Subcutaneous abdominal adipose tissue (tissue), 5 donors: ENCODE data around the gene ADGRL3.
"Not testable (repeated sequence)": the region's sequence is repeated elsewhere in the genome, so short reads cannot be mapped to it uniquely, and the experiment has no call there.

Experiments used
- H3K27ac ChIP-seq: one replicate; pipeline ENCODE4 v1.7.0; 2013; ENCODE audit warnings: low read depth, mild to moderate bottlenecking, inconsistent platforms, low read length, moderate library complexity
- H3K27me3 ChIP-seq, 5 donors: one replicate each; pipeline ENCODE4 v1.7.0; 2013; ENCODE audit warnings: low read length in 5 of 5, inconsistent platforms in 1 of 5; ENCODE audit not compliant: control insufficient read depth in 5 of 5, insufficient read depth in 4 of 5
- H3K36me3 ChIP-seq, 5 donors: one replicate each; pipeline ENCODE4 v1.7.0; 2013; ENCODE audit warnings: low read length in 5 of 5; ENCODE audit not compliant: control insufficient read depth in 5 of 5, insufficient read depth in 5 of 5
- H3K4me1 ChIP-seq, 5 donors: one replicate each; pipeline ENCODE4 v1.7.0; 2013; ENCODE audit warnings: low read length in 5 of 5, mild to moderate bottlenecking in 3 of 5, moderate library complexity in 1 of 5; ENCODE audit not compliant: control insufficient read depth in 5 of 5, insufficient read depth in 5 of 5
- H3K4me3 ChIP-seq, 5 donors: one replicate each; pipeline ENCODE4 v1.7.0; 2013; ENCODE audit warnings: low read length in 5 of 5, low read depth in 1 of 5
- H3K9ac ChIP-seq, 5 donors: one replicate each; pipeline ENCODE4 v1.7.0; 2013; ENCODE audit warnings: low read length in 5 of 5, mild to moderate bottlenecking in 4 of 5, moderate library complexity in 3 of 5
- H3K9me3 ChIP-seq, 5 donors: one replicate each; pipeline ENCODE4 v1.7.0; 2013; ENCODE audit warnings: low read length in 5 of 5; ENCODE audit not compliant: control insufficient read depth in 5 of 5
- donor health status: healthy.
- donor health status: healthy.
- donor health status: healthy.
- donor health status: healthy.
- donor health status: healthy.

ADGRL3 gene

DNA sequence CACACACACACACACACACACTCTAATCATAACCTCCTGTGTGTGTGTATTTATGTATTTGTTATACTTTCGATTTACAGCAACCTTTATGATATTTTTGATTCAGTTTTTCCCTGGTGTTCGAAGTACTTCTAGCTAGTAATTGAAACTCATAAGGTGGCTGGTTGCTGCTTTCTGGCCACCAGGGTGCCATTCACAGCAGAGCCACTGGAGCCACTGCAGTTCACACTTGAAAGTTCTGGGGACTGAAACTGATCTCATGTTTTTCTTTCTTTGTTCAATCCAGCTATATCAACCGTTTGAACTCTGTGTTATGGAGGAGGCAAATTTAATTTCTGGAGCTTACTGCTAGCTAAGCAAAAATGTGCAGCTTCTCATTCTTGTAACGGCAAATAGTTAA is 419.4 kb downstream of the ADGRL3 start:
- H3K9me3 ChIP-seq: no peaks in the 10 kb centered on the region
- no peak overlapping the region for H3K9ac ChIP-seq
- H3K36me3 ChIP-seq: no peaks in the 10 kb centered on the region
- no peak overlapping the region for H3K27ac ChIP-seq
- no peak overlapping the region for H3K4me3 ChIP-seq
- no peaks in the 10 kb centered on the region for H3K27me3 ChIP-seq
- no peaks in the 10 kb centered on the region for H3K4me1 ChIP-seq

DNA sequence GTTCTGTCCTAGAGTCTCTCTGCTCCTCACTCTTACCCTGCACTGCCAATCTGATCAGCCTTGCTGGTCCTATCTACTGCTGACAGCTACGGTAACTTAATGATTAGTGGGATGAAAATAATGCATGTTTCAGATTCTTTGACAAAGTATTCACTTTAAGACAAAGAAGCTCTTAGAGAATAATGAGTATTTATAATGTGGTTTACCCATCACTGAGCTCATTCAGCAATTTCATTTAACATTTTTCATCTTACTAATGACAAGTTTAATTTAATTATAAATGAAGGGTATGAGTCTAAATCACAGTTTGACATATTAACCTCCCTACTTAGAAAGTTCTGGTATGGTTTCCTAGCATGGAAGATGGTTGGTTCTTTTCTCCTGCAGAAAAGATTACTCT is 428.2 kb downstream of the ADGRL3 start:
- no peaks in the 10 kb centered on the region for H3K9me3 ChIP-seq
- H3K4me3 ChIP-seq: no peak overlapping the region
- no peaks in the 10 kb centered on the region for H3K4me1 ChIP-seq
- no peaks in the 10 kb centered on the region for H3K27me3 ChIP-seq
- no peaks in the 10 kb centered on the region for H3K36me3 ChIP-seq
- no peak overlapping the region for H3K9ac ChIP-seq
- H3K27ac ChIP-seq: no peak overlapping the region

DNA sequence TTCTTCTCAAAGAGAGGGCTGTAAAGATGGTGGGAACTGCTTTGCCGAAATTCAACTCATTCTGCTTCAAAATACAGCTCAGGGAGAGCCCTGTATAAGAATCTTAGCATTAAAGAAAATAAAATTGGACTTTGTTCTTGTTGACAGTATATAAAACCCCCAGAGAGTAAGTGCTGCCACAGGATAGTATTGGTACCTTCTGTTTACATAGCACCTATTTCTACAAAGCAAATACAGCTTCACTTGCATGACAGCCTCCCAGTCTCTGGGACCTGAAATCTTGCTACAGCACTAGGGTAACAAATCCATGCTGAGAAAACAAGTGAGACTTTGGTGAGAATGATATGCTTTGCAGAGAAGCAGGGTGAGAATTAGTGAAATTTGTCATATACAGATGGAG is 428.6 kb downstream of the ADGRL3 start:
- Histone ChIP-seq H3K27ac (no peak overlapping the region), H3K9ac (no peak overlapping the region), H3K4me3 (no peak overlapping the region), H3K27me3 (no peaks in the 10 kb centered on the region), H3K4me1 (no peaks in the 10 kb centered on the region), H3K36me3 (no peaks in the 10 kb centered on the region), H3K9me3 (no peaks in the 10 kb centered on the region)

DNA sequence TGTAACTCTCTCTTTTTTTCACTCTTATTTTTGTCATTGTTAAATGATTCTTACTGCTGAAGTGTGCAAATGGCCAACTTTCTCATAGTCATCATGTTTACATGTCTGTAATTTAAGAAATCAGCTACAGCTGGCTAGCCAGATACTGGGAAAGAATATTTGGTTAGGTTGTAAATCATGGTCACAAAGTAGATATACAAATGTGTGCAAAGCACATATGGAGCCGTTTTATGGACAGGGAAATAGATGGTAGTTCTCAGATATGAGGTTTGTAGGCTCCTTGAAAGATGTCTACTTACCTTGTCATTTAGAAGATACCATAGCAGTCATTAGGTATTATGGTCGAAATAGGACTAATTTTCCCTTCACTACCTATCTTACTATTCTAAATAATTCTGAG is 430.4 kb downstream of the ADGRL3 start:
- Histone ChIP-seq H3K9ac (no peak overlapping the region), H3K9me3 (no peaks in the 10 kb centered on the region), H3K36me3 (no peaks in the 10 kb centered on the region), H3K4me3 (no peak overlapping the region), H3K27ac (no peak overlapping the region), H3K4me1 (no peaks in the 10 kb centered on the region), H3K27me3 (no peaks in the 10 kb centered on the region)

DNA sequence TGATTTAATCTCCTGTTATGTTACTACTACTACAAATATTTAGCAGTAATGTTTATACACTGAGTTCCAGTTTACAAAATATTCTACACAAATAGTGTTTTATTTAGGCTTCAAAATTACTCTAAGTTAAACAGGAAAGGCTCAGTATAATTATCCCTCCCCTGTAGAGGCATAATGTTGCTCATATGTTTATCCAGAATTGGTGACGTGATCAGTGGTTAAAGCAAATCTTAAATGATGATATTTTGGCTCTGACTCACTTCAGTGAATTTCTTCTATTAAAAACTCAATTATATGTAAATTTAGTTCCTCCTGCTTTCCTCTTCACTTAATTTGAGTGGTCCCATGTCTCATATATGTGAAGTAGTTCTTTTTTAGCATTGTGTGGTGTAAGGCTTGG is 438.5 kb downstream of the ADGRL3 start:
- Histone ChIP-seq H3K9me3 (no peaks in the 10 kb centered on the region), H3K4me1 (no peaks in the 10 kb centered on the region), H3K9ac (no peak overlapping the region), H3K36me3 (no peaks in the 10 kb centered on the region), H3K27me3 (no peaks in the 10 kb centered on the region), H3K4me3 (no peak overlapping the region), H3K27ac (no peak overlapping the region)

DNA sequence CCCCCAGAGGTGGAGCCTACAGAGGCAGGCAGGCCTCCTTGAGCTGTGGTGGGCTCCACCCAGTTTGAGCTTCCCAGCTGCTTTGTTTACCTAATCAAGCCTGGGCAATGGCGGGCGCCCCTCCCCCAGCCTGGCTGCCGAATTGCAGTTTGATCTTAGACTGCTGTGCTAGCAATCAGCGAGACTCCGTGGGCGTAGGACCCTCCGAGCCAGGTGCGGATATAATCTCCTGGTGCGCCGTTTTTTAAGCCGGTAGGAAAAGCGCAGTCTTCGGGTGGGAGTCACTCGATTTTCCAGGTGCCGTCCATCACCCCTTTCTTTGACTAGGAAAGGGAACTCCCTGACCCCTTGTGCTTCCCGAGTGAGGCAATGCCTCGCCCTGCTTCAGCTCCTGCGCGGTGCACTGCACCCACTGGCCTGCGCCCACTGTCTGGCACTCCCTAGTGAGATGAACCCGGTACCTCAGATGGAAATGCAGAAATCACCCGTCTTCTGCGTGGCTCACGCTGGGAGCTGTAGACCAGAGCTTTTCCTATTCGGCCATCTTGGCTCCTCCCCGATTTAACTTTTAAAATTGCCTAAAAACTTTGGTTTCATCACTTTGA is 446.7 kb downstream of the ADGRL3 start:
- not testable (repeated sequence) for H3K4me3 ChIP-seq, H3K4me1 ChIP-seq, H3K36me3 ChIP-seq, H3K9ac ChIP-seq, H3K27ac ChIP-seq, H3K9me3 ChIP-seq, H3K27me3 ChIP-seq

DNA sequence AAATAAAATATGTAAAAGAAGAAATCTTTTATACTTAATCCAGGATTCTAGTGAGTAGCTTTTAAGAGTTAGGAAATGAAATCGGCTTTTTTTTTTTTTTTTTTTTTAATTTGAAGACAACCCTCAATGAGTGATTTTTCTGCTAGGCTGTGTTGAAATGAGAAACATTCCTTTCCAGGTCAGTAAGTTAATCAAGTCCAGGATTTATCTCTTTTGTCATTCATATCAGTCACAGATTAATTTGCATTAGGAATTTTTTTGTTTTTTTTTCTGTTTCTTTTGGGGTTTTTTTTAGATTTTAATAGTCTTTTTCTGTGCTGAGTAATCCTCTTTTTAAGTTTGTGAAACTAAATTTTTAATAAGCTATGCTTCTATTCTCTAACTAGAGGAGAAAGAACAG is 448.1 kb downstream of the ADGRL3 start:
- H3K4me3 ChIP-seq: no peak overlapping the region
- H3K9me3 ChIP-seq: no peaks in the 10 kb centered on the region
- H3K27me3 ChIP-seq: no peaks in the 10 kb centered on the region
- H3K9ac ChIP-seq: no peak overlapping the region
- H3K36me3 ChIP-seq: no peaks in the 10 kb centered on the region
- no peak overlapping the region for H3K27ac ChIP-seq
- H3K4me1 ChIP-seq: no peaks in the 10 kb centered on the region

DNA sequence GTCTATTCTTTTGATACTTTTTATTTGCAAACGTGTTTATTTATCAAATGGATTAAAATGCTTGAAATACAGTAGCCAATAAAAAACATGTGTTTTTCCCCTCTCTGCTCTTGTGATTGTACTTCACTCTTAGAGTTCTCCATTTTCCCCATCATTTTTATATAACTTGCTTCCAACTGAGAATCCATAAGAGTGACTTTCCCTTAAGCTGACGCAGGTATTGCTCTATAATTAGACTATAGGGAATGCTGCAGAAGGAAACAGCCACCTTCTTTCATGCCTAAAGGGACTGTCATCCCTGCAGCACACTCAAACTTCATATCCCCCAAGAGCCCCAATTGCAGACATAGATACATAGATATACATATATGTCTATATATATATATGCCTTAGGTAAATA is 456.9 kb downstream of the ADGRL3 start:
- Histone ChIP-seq H3K27ac (no peak overlapping the region), H3K9ac (no peak overlapping the region), H3K27me3 (no peaks in the 10 kb centered on the region), H3K36me3 (no peaks in the 10 kb centered on the region), H3K4me3 (no peak overlapping the region), H3K4me1 (no peaks in the 10 kb centered on the region), H3K9me3 (peaks cover 0 to 2% (median 0%) of the 10 kb centered on the region in 5 donors)

DNA sequence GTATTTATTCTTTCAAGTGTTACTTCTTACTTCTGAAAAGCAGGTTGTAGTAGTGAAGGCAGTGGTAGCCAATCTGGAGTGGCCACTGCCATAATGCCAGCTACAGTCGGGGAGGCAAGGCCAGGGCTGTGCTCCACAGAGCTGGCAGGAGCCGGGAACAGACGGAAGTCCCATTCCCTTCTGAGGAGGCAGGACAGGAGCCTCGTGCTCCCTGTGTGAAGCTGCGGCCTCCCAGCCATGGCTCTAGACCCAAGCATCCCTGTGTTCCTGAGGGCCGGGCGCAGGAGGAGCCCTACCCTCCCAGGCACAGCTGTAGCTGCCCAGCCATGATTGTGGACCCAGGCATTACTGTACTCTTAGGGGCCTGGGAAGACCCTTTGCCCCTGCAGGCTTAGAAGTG is 461.8 kb downstream of the ADGRL3 start:
- Histone ChIP-seq H3K4me3 (no peak overlapping the region), H3K27me3 (no peaks in the 10 kb centered on the region), H3K36me3 (no peaks in the 10 kb centered on the region), H3K27ac (no peak overlapping the region), H3K9ac (no peak overlapping the region), H3K4me1 (no peaks in the 10 kb centered on the region), H3K9me3 (peaks cover 0 to 13% (median 2%) of the 10 kb centered on the region in 5 donors)

DNA sequence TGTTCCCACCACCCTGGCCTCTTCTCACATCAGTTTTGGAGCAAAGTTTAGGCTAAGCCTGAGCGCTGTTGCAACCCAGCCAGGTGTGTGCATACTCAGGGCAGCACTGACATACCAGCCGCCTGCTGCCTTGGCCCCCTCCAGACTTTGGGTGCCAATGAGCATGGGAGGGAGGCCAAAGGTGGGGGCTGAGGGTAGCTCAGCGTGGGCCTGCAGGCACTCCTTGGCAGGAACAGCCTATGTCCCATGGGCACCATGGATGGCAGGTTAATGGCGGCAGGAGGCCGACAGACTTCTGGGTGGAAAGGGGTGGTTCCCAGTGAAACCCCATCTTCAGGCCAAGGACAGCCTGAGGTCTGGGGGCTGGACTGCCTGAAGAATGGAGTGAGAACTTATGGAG is 462.2 kb downstream of the ADGRL3 start:
- Histone ChIP-seq H3K27me3 (no peaks in the 10 kb centered on the region), H3K27ac (no peak overlapping the region), H3K36me3 (no peaks in the 10 kb centered on the region), H3K9me3 (peaks cover 0 to 13% (median 2%) of the 10 kb centered on the region in 5 donors), H3K4me3 (no peak overlapping the region), H3K4me1 (no peaks in the 10 kb centered on the region), H3K9ac (no peak overlapping the region)

DNA sequence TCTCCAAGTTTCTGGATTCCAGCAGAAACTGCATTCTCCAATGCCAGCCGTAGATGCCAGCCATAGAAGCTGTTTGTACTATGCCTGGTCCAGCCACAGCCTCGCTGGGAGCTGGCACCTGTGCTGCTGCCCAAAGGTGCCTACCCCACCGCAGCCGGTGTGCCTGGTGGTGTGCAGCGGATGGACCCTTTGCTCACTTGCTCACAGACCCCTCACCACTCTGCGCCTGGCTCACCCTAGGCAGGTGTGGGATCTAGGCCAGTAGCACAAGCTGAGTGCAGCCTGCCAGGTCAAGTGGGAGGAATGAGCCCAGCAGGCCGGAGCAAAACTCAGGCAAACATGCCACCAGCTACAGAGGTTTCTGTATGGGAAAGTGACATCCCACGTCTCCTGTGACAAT is 463.2 kb downstream of the ADGRL3 start:
- Histone ChIP-seq H3K9me3 (peaks cover 0 to 13% (median 2%) of the 10 kb centered on the region in 5 donors), H3K27ac (no peak overlapping the region), H3K27me3 (no peaks in the 10 kb centered on the region), H3K4me1 (no peaks in the 10 kb centered on the region), H3K4me3 (no peak overlapping the region), H3K9ac (no peak overlapping the region), H3K36me3 (no peaks in the 10 kb centered on the region)
